Measurements from ENCODE around the gene TEKT2.

GRCh38 chr1:36108314-36108713, 24.4 kb downstream of the TEKT2 start:
- TF ChIP-seq GABPA (IDR thresholded peaks at IDR 0.05; ENCODE audit: borderline replicate concordance, insufficient read depth, low read length): no peak
- no peak for TF ChIP-seq CTCF (IDR thresholded peaks at IDR 0.05; ENCODE audit: control extremely low read depth in 1 of 3, insufficient read depth in 1 of 3, low read depth in 1 of 3, low read length in 3 of 3)
- TF ChIP-seq ZNF274 (IDR thresholded peaks at IDR 0.05; ENCODE audit: borderline replicate concordance, extremely low read depth, low read length): no peak
- TF ChIP-seq SIN3A (conservative IDR thresholded peaks at IDR 0.05 in 1 of 2, IDR thresholded peaks at IDR 0.05 in 1 of 2; ENCODE audit: low read depth in 1 of 2, low read length in 2 of 2): no peak
- no peak for TF ChIP-seq POLR2AphosphoS5 (IDR thresholded peaks at IDR 0.05; ENCODE audit: low read depth, low read length)
- no peak for TF ChIP-seq MAX (IDR thresholded peaks at IDR 0.05)
